Calu3 (cell line): ENCODE measurements around the gene SLC47A2. TPM values are rescaled to one million over a fixed set of nuclear protein-coding genes. Genes with fewer than 3 reads are reported as not detected.

ENCODE experiments used
- BruUV-seq: library from RNA; stranded (reverse); fragments of 400-500 nt; replicated peaks from 2 replicates; lab custom pipeline; 2021; lab: Mats Ljungman, UMichigan
- CTCF ChIA-PET: fragments of 300-600 bp; sonication (Branson Sonifier 250); formaldehyde crosslinking; loops from one replicate; lab custom pipeline; 2022; ENCODE audit warnings: antibody characterized with exemption; lab: Charles Lee
- DNase-seq: peaks from one replicate; pipeline ENCODE4 v3.0.0; 2022
- H3K27ac Mint-ChIP-seq: one replicate; pipeline ENCODE4 v1.8.0; 2022; ENCODE audit warnings: mixed read lengths; ENCODE audit not compliant: unreplicated experiment
- H3K27me3 Mint-ChIP-seq: one replicate; pipeline ENCODE4 v1.8.0; 2022; ENCODE audit warnings: mixed read lengths; ENCODE audit not compliant: unreplicated experiment
- H3K36me3 Mint-ChIP-seq: one replicate; pipeline ENCODE4 v1.8.0; 2022; ENCODE audit warnings: mild to moderate bottlenecking, moderate library complexity, mixed read lengths; ENCODE audit not compliant: insufficient read depth, unreplicated experiment
- H3K4me1 Mint-ChIP-seq: one replicate; pipeline ENCODE4 v1.8.0; 2022; ENCODE audit warnings: mild to moderate bottlenecking, low read depth, mixed read lengths; ENCODE audit not compliant: unreplicated experiment
- H3K4me3 Mint-ChIP-seq: one replicate; pipeline ENCODE4 v1.8.0; 2022; ENCODE audit warnings: mild to moderate bottlenecking, low read depth, moderate library complexity, mixed read lengths; ENCODE audit not compliant: unreplicated experiment
- H3K9me3 Mint-ChIP-seq: one replicate; pipeline ENCODE4 v1.8.0; 2022; ENCODE audit warnings: low read depth, mixed read lengths; ENCODE audit not compliant: unreplicated experiment
- intact Hi-C: fragments of 100-400 bp; cut with micrococcal nuclease; formaldehyde crosslinking; loops from one replicate; pipeline ENCODE4 v1.10.0; 2022; ENCODE audit not compliant: unreplicated experiment
- total RNA-seq: library from RNA; stranded (reverse); gene quantifications from 2 replicates; pipeline ENCODE4 v1.2.3, GENCODE V29; 2022
- TF ChIP-seq, protein P1 (sequence below): fragments of 200-600 bp; IDR thresholded peaks from one replicate; pipeline ENCODE4 v1.8.0; 2022; ENCODE audit warnings: antibody characterized with exemption; ENCODE audit not compliant: unreplicated experiment

The SLC47A2 gene
- total RNA-seq, 1 experiment from 2014 or later: not detected

- H3K36me3 Mint-ChIP-seq: peaks cover 7% of the 10 kb centered on the region
- CTCF ChIA-PET: no interaction called here
- no TSS peak for BruUV-seq
- intact Hi-C loops: loop anchor here (10.0 kb wide), 1 partner anchor 90 kb away; the partner anchor contains the start of gene ALDH3A1
- peaks cover 20% of the 10 kb centered on the region for H3K4me1 Mint-ChIP-seq
- TF ChIP-seq, protein P1, sequence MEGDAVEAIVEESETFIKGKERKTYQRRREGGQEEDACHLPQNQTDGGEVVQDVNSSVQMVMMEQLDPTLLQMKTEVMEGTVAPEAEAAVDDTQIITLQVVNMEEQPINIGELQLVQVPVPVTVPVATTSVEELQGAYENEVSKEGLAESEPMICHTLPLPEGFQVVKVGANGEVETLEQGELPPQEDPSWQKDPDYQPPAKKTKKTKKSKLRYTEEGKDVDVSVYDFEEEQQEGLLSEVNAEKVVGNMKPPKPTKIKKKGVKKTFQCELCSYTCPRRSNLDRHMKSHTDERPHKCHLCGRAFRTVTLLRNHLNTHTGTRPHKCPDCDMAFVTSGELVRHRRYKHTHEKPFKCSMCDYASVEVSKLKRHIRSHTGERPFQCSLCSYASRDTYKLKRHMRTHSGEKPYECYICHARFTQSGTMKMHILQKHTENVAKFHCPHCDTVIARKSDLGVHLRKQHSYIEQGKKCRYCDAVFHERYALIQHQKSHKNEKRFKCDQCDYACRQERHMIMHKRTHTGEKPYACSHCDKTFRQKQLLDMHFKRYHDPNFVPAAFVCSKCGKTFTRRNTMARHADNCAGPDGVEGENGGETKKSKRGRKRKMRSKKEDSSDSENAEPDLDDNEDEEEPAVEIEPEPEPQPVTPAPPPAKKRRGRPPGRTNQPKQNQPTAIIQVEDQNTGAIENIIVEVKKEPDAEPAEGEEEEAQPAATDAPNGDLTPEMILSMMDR: no peak
- DNase-seq: no peak
- no peaks in the 10 kb centered on the region for H3K9me3 Mint-ChIP-seq
- H3K4me3 Mint-ChIP-seq: no peak overlapping the region
- no peak overlapping the region for H3K27ac Mint-ChIP-seq
- H3K27me3 Mint-ChIP-seq: no peaks in the 10 kb centered on the region
Observed at GRCh38 chr17:19654342-19654886, 62.0 kb downstream of the SLC47A2 start.

DNA sequence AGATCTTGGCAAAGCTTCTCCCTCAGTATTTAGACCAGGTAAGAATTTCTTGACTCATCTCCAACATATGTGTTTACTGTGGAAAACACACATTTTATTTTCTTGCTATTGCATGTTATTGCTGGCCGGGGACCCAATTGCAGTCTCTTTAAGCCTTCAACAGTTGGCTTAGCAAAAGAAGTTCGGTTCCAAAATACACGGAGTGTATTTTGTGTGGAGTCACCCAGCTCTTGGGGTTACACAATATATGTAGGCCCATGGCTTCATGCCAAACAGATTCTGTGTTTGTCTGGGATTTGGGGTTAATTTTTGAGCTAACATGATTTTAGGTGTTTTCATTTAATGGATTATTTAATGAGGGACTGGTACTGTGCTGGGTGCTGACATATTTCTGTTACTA, 63.8 kb downstream of the SLC47A2 start:
- DNase-seq: no peak
- H3K9me3 Mint-ChIP-seq: no peaks in the 10 kb centered on the region
- no peaks in the 10 kb centered on the region for H3K27me3 Mint-ChIP-seq
- H3K36me3 Mint-ChIP-seq: peaks cover 26% of the 10 kb centered on the region
- H3K4me1 Mint-ChIP-seq: peaks cover 26% of the 10 kb centered on the region
- BruUV-seq: no TSS peak
- H3K4me3 Mint-ChIP-seq: no peak overlapping the region
- intact Hi-C loops: loop anchor here (10.0 kb wide), 1 partner anchor 92 kb away; the partner anchor contains the start of gene ALDH3A1
- CTCF ChIA-PET: no interaction called here
- TF ChIP-seq, protein P1: no peak
- H3K27ac Mint-ChIP-seq: no peak overlapping the region

DNA sequence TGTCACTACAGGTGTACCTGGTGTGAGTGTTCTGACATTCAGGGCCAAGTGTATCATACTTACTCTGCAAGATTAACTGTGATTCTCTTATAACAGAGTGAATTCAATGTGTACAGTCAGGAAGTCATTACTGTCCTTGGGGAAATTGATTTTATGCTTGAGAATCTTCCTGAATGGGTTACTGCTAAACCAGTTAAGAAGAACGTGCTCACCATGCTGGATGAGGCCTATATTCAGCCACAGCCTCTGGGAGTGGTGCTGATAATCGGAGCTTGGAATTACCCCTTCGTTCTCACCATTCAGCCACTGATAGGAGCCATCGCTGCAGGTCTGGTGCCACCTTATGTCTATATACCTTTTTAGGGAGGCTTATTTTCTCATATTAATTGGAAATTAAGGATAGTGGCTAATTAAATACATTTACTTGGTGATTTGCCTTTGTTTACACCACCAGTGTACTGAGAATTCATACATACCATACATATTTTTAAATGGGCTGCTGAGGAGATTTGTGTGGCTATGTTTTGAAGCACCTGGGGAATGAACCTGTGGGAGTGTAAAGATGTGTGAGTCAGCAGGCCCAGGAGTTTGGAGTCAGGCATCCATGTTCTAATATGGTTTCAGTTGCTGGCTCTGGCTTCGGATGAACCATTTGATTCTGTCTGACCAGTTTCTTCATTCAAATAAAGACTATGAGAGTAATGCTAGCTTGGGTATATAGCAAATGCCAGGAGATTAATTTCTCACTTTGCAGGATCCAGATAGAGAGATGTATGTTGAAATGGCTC, 64.7 kb downstream of the SLC47A2 start:
- CTCF ChIA-PET: no interaction called here
- H3K36me3 Mint-ChIP-seq: peaks cover 32% of the 10 kb centered on the region
- H3K4me1 Mint-ChIP-seq: peaks cover 35% of the 10 kb centered on the region
- DNase-seq: no peak
- H3K4me3 Mint-ChIP-seq: peak overlapping the region; percentile 17
- H3K9me3 Mint-ChIP-seq: no peaks in the 10 kb centered on the region
- H3K27me3 Mint-ChIP-seq: no peaks in the 10 kb centered on the region
- intact Hi-C loops: loop anchor here (10.0 kb wide), 1 partner anchor 93 kb away; the partner anchor contains the start of gene ALDH3A1
- no TSS peak for BruUV-seq
- TF ChIP-seq, protein P1: no peak
- peak overlapping the region; percentile 73 for H3K27ac Mint-ChIP-seq

DNA sequence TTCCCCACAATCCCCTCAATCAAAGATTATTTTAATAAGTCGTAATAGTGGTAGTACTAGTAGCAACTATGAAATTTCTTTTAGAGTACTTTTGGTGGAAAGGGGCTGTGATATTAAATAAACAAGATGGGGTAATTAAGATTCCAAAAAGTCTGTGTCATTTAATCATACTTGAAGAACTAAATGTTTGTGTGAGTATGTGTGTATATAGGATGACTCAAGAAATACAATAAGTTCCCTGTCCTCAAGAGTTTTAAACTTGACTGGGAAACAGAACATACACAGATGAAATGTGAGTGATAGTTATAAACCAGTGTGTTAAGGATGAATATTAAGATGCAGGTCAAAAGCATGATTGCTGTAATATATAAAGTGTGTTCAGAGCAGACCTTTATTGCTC, 65.6 kb downstream of the SLC47A2 start:
- no TSS peak for BruUV-seq
- H3K27me3 Mint-ChIP-seq: no peaks in the 10 kb centered on the region
- H3K27ac Mint-ChIP-seq: peak overlapping the region; percentile 36
- TF ChIP-seq, protein P1: no peak
- H3K4me1 Mint-ChIP-seq: peaks cover 37% of the 10 kb centered on the region
- no peak for DNase-seq
- no peaks in the 10 kb centered on the region for H3K9me3 Mint-ChIP-seq
- CTCF ChIA-PET: no interaction called here
- intact Hi-C loops: loop anchor here (10.0 kb wide), 1 partner anchor 94 kb away; the partner anchor contains the start of gene ALDH3A1
- peaks cover 32% of the 10 kb centered on the region for H3K36me3 Mint-ChIP-seq
- peak overlapping the region; percentile 75 for H3K4me3 Mint-ChIP-seq
